Midbrain (tissue), 1 donor: ENCODE measurements around the gene PATE3.

Experiments used
- DNase-seq: peaks from one replicate; lab custom pipeline; 2025; lab: John Stamatoyannopoulos, UW

PATE3 gene, protein sequence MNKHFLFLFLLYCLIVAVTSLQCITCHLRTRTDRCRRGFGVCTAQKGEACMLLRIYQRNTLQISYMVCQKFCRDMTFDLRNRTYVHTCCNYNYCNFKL

DNA sequence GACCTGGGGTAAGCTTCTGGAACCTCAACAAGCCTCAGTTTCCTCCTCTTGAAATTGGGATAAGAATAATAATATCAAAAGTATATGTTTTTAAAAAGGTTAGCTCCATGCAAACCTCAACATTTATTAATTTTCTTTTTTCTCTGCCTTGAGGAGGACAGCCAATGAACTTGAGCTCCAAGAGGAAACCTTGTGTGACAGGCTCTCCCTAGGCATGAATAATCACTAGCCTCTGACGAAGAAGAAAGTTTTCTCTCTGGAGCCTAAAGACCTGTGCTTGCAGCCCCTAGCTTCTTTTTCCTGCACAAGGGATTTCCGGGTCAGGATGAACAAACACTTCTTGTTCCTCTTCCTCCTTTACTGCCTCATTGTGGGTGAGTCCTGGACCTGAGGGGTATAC is at the start of gene PATE3:
TSS of gene PATE3 (plus strand) at position 301 of the 400 bp plus-strand sequence. CDS start at position 326, 25 bp downstream.
- no peak for DNase-seq

DNA sequence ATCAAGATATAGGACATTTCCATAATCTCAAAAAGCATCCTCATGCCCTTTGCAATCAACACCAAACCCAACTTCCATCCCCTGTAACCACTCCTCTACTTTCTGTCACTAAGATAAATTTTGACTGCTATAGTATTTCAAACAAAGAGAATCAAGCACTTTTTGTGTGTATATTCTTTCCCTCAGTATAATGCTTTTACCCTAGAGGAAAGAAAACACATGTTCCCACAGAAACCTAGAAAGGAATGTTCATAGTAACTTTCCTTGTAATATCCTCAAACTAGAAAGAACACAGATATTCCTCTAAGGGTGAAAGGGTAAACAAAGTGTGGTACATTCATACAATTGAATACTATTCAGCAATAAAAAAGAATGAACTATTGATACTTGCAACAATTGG is 47.3 kb upstream of the PATE3 start:
- DNase-seq, result no peak

DNA sequence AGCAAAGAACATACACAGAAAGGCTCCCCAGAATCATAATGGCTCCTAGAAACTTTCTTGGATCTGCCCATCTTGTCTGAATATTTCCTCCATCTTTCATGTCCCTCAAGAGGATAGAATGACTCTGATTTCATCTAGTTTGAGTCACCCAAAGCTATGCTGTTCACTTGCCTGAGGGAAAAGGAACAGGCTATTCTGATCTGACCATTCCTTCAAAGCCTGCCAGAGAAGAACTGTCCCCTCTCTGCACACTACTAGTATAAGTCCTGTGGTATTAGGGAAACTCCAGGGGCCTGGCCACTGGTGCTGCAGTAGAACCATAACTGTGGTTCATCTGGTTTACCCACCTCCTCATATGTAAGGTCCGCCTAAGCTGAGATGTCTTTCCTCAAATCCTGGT is 44.2 kb upstream of the PATE3 start:
- DNase-seq, result no peak

DNA sequence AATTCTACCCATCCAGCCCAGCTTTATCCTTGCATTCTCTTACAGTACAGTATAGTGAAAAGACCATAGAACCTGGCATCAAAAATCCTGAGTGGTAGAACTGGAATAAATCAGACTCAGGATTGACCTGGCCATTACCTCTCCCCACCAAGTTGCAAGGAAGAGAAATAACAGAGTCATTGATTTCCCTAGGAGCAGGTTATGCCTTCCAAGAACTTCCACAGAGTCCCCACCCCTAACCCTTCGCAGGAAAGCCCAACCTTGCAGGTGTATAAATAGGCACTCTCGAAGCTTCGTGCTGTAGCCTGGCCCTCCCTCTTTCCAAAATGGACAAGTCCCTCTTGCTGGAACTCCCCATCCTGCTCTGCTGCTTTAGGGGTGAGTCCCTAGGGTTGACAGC is 41.9 kb upstream of the PATE3 start, which contains the start of gene PATE1:
TSS of gene PATE1 (plus strand) at position 301 of the 400 bp plus-strand sequence. CDS start at position 327, 26 bp downstream.
- no peak for DNase-seq

DNA sequence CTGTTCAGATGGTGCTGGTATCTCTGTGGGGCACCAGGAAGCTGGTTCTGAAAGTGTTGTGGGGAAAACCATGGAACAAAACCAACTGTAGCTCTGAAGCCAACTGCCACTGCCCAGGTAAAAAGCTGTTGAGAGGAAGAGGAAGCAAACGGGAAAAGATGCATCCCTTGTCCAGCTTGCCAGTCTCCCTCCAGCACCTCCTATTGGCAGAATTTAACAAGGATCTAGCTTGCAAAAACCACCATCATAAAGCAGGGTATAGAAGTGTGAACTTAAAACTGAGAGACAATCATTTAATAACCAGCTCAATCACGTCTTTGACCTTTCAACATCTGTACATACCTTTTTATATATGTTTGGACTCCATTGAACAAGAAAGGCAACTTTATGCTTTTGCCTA is 37.3 kb upstream of the PATE3 start:
- DNase-seq, result no peak

DNA sequence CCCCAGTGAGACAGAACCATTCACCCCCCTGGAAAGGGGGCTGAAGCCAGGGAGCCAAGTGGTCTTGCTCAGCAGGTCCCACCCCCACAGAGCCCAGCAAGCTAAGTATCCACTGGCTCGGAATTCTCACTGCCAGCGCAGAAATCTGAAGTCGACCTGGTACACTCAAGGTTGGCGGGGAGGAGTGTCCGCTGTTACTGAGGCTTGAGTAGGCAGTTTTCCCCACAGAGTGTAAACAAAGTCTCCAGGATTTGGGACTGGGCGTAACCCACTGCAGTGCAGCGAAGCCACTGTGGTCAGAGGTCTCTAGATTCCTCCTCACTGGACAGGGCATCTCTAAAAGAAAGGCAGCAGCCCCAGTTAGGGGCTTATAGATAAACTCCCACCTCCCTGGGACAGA is 31.9 kb upstream of the PATE3 start:
- no peak for DNase-seq

DNA sequence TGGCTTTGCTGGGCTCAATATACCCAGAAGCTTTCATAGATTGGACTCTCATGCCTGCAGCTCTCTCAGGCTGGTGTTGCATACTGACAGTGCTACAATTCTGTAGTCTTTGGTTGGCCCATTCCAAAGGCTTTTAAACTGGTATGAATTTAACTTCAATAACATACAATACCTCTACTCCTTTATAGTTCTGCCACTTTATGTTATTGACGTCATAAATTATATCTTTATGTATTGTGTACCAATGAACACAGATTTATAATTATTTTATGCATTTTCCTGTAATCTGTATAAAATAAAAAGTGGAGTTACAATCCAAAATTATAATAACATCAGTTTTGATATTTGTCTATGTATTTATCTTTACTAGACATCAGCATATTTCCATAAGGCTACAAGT is 25.5 kb upstream of the PATE3 start:
- no peak for DNase-seq

DNA sequence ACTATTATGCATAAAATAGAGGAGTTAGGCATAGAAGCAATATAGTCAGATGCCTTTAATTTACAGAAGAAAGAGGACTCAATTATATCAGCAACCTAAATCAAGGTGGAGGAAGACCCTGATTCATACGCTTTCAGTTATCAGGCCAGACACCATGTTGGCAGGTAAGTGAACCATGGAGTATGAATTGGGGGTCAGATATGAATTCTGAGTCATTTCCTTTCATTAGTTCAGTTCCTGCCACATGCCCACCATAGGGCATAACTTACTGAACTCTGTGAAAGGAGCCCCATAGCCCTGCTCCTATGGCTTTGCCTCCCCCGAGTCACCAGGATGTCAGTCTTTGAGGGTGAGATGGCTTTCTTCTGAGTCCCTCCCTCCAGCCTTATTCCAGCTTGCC is 24.4 kb upstream of the PATE3 start:
- no peak for DNase-seq

DNA sequence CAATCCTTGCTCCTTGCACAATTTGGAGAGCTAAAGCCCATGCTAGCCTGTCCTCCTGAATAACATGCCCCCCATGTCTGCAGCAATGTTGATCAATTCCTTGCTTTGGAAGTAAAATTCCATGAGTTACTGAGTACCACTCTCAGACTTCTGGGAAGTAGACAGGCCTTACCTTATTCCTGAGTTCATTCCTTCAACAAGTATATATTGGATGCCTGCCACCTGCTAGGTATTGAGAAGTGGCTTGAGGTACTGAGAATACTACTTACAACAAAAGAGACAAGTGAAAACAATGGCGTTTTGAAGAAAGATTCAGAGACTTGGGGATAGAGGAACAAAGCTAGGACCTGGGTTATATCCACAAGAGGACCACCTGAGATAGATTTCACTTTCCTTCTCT is 21.7 kb upstream of the PATE3 start:
- DNase-seq, result no peak

DNA sequence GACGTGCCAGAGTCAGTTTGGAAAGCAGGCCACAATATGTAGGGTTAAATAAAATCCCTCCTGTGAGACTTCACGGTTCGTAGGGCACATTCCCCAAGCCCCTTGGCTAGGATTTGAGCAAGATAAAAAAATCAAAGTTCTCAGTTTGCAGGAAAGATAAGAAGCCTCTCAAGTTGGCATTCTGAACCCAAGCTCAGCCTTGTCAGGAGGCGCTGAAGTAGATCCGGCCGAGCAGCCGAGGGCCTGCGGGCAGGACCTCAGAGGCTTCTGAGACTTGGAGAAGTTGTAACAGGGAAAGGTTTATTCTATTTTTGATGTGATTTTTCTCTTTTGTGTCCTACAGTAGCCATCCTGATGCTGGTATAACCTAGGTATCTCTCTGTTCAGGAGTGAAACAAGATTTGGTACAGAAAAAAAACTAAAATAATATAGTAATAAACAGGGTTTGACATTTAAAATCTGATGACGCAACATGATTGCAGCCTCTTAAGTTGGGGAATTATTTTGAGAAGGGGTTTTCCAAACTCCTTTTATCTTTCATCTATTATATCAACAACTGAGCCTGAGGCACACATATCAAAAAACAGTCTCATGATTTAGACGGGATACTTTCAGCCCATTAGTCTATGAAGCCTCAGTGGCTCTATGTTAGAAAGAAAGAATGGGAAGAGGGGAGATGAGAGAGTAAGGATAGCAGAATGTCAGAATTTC is 19.4 kb upstream of the PATE3 start:
- no peak for DNase-seq

DNA sequence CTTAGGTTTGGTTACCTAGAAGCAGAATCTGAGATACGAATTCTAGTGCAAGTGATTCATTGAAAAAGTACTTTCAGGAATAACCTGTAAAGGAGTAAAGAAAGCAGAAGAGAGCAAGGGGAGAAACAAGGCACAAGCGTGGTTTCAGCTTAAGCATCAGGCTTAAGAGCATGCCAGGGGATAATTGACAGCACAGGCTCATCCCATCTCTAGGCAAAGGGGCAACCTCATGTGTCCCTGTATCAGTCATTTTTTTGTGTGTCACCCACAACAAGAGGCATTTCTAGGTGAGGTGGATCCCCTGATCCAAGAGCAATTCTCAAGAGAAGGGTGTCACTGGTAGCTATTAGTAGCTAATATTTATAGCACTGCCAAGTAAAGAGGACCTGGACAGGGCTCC is 17.3 kb upstream of the PATE3 start:
- no peak for DNase-seq

DNA sequence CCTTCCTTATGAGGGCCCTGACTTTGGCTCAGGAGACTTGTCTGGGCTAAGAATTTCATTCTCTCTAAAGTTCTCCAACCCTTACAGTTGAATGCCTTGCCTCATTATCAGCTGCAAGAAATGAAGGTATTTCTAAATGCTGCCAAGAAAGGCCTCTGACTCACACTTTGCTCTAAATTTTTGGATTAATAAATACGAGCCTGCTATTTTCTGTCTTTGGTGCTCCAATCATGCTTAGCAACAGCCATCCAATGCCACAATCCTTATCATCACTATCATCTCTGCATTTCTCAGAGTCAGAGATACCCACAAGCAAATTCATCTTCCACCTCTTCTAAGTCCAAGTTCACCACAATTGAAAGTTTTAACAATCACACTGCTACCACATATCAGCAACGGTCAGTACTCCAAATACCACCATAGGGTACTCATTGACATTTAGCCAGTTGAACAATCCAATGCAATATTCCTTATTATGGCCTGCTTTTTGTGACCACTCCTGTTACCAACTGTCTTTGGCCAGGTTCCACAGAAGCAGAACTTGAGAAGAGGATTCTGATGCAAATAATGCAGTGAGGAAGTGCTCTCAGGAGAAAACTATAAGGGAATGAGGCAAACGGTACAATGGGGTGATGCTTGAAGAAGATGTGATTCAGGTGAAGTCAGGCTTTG is 15.0 kb upstream of the PATE3 start:
- no peak for DNase-seq

DNA sequence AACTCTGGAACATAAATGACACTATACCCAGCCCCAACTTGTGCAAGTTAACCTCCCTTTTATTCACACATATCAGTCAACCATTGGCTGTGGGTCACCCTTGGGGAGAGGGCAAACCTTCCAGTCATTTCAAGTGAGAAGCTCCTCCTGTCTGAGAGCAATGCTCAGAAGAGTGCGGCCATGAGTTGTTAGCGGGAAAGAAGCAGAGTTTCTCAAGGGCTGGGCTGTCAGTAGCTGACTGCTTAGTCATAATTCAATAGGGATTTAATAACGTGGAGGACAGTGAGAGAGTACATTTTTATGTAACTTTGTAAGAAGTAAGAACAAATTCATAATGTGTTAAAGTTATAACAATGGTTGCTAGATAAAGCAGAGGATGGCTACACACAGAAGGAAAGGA is 14.4 kb upstream of the PATE3 start:
- DNase-seq, result no peak

DNA sequence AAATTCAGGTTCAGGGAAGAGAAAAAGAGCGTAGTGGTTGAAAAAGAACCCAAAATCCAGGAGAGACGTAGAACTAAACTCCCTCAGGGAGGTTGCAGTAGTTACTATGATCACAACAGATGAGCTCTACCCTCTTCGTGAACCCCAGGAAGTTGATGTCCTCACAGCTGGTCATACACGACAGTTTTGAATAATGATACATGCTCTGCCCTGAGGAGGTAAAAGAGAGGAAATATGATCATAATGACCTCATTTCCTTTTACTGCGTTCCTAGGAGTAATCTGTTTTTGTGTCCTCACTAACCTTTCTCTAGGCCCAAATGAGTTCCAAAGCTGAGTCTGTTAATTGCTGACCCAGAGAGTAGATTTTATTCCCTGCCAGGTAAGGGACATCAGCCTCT is 10.6 kb upstream of the PATE3 start:
- DNase-seq, result no peak

DNA sequence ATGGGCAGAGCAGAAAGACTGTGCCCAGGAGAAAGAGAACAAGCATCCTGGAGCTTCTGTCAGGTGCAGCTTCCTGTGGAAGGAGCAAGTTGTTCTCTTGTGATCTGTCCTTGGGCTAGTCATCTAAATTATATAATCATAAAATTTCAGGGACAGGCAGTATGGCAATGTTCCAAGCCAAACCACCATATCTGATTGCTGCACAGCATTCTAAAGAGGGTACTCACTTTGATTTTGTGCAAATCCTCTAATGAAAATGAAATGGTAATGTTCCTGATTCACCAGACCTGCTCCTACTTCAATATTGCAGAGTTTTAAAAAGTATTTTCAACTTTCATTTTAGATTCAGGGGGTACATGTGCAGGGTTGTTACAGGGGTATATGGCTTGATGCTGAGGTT is 9.2 kb upstream of the PATE3 start, which contains the start of gene PATE2:
TSS of gene PATE2 (minus strand) at position 101 of the 400 bp plus-strand sequence. CDS start at position 46, 55 bp downstream.
- DNase-seq, result no peak

DNA sequence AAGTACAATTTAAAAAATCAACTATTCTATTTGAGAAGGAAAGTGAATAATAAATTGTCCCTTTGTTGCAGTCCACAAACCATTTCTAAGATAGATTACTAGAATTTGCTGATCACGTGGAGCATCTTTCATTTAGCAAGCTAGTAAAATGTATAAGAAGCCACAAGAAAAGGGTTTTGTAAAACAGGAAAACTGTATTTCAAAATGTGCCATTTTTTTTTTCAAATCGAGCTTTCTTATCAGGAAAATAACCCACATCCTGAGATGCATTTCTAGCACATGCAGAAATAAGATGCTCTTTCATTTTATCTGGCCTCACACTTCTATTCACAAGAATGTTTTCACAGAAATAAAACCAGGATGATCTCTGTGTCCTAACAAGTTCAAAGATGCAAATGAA is 3.2 kb upstream of the PATE3 start:
- DNase-seq, result no peak

DNA sequence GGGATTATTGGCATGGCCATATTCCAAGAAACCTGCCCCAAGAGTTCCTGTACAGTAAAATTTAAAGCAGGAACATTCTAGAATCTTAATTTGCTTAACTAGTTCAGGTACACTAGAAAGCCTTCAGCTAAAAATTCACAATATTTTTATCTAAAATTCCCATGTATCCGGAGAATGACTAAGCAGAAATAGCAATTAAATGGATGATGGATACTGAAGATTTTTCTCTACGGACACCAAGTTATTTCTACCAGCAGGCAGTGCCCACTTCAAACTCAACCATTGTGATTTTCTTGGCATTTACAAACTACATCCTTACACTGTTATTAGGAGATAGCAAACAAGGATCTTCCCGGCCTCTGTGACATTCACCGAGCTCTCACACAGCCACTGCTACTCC is 2.9 kb downstream of the PATE3 start:
- no peak for DNase-seq

DNA sequence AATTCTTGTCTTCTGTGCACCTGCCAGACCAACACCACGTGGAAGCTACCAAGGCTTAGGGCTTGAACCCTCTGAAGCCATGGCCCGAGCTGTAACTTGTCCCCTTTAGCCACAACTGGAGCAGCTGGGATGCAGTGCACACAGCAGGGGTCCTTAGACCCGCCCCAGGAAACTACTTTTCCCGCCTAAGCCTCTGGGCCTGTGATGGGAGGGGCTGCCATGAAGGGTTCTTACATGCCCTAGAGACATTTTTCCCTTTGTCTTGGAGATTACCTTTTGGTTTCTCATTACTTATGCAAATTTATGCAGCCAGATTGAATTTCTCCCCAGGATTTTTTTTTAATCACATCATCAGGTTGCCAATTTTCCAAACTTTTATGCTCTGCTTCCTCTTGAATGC is 9.7 kb downstream of the PATE3 start:
- no peak for DNase-seq

DNA sequence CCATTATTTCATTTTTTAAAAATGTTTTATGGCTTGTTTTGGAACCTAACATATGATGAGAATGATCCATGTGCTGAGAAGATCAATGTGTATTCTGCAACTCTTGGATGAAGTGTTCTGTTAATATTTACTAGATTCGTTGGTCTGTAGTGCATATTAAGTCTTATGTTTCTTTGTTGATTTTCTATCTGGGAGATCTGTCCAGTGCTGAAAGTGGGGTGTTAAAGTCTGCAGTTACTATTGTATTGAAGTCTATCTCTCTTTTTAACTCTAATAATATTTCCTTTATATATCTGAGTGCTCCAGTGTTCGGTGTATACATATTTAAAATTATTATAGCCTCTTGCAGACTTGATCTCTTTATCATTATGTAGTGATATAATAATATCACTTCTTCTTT is 11.9 kb downstream of the PATE3 start:
- no peak for DNase-seq

DNA sequence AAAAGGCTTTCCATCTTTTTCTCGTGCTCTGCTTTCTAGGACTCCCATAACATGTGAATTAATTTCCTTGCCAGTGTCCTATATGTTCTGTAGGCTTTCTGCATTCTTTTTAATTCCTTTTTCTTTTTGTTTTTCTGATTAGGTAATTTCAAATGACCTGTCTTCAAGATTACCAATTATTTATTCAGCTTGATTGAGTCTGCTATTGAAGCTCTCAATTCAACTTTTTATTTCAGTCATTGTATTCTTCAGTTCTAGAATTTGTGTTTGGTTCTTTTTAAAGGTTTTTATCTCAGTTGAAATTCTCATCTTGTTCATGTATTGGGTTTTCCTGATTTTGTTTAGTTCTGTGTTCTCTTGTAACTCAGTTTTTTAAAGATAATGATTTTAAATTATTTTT is 14.5 kb downstream of the PATE3 start:
- no peak for DNase-seq

DNA sequence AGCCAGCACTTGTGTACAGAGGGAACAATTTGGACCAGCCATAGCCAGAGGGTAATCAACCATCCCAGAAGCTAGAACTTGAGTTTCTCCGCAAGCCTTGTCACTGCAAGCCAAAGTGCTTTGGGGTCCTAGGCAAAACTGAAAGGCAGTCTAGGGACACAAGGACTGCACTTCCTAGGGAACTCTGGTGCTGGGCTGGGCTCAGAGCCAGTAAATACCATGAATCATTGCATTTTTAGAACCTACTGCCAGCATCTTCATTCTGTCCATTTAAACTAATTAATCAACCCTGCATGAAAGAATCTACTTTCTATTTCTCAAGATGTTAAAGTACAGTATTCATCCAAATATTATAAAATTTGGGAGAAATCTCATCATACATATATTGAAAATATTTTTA is 20.0 kb downstream of the PATE3 start:
- no peak for DNase-seq

DNA sequence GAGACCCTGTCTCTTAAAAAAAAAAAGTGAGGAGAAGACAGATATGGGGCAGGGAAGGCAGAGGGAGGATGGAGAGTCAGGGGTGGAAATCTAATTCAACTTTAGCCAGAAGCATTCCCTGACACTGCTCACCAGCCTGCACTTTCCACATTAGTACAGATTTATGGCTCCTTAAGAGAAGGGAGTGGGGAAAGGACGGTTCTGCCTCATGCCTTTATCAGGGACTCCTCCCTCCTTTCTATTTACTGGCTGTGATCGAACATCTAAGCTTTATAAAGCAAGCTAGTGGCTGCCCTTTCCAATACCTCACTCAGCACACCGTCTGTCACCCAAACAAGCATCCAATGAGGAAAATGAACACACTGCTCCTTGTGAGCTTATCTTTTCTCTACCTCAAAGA is 45.1 kb downstream of the PATE3 start, which contains the start of gene PATE4:
TSS of gene PATE4 (plus strand) at position 301 of the 400 bp plus-strand sequence. CDS start at position 345, 44 bp downstream.
- no peak for DNase-seq

DNA sequence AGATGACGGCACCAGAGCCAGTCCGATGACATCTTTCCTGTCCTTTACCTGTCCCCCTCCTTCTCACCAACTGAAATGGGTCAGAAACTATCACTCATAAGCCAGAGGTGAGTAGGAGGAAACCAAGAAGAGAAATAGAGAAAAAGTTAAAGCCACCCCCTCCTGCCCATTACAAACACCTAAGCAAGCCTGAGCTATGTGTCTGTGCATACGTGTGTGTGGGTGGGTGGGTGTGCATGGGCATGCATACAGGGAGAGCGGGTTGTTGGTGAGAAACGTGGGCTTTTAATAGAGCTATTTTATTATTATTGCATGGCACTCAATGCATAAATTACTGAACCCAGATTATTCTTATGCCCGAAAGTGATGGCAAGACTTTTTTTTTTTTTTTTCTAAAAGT is 47.8 kb downstream of the PATE3 start:
- DNase-seq, result no peak
